TTC549 (cell line): ENCODE measurements around the gene GABRG3.

Experiments
- FAIRE-seq: peaks from 2 replicates; lab custom pipeline; 2012; peaks lifted over from hg19 to GRCh38; lab: Jason Lieb, UNC

The GABRG3 gene

DNA sequence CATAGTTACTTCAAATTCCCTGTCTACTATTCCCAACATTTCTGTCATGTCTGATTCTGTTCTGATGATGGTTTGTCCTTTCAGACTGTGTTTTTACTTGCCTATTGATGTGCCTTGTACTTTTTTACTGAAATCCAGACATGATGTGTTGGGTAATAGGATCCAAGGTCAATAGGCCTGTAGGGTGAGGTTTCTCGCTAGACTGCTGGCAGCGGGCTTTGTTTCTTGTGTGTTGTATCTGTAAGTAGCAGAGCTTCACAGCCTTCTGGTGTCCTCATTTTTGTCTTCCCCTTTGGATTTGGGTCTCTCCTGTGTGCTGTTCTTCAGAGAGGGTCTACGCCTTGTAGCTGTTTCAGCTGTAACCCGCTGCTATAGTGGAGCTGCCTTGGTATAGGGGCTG, 140.3 kb downstream of the GABRG3 start:
- no peak for FAIRE-seq

DNA sequence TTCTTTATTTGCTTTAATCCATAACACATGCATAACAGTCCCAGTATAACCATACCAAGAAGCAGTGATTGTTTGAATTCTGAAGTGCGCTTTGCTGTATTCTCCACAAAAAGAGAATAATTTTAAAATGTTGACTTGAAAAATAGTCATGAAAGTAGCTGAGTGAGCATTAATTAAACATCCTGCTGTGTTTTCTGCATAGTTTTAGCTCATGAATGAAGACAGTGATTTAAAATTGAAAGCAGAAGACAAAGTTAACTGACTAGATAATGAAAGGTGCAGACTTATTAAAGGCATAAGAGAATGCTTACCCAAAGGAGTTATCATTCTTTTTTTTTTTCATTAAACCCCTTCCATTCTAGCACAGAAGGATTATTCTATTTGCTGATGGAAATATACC, 143.5 kb downstream of the GABRG3 start:
- FAIRE-seq: no peak

GRCh38 chr15:27119695-27120266, 148.8 kb downstream of the GABRG3 start:
- FAIRE-seq: no peak

- FAIRE-seq: no peak
Measured at GRCh38 chr15:27121672-27122071, 150.7 kb downstream of the GABRG3 start.

- no peak for FAIRE-seq
Measured at GRCh38 chr15:27123291-27123690, 152.3 kb downstream of the GABRG3 start.

GRCh38 chr15:27123808-27124207, 152.8 kb downstream of the GABRG3 start:
- no peak for FAIRE-seq

GRCh38 chr15:27124287-27124871, 153.4 kb downstream of the GABRG3 start:
- no peak for FAIRE-seq

DNA sequence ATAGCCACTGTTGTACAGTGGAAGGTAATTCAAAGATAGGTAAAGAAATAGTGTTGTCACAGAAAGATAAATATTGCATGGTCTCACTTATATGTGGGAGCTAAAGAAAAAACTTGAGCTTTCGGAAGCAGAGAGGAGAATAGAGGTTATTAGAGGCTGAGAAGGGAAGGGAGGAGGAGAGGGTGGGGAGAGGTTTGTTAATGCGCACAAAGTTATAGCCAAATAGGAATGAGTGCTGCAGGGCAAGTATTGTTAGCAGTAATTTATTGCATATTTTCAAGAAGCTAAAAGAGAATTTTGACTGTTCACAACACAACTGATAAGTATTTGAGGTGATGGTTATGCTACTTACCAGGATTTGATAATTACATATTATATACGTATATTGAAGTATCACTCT, 154.2 kb downstream of the GABRG3 start:
- no peak for FAIRE-seq

DNA sequence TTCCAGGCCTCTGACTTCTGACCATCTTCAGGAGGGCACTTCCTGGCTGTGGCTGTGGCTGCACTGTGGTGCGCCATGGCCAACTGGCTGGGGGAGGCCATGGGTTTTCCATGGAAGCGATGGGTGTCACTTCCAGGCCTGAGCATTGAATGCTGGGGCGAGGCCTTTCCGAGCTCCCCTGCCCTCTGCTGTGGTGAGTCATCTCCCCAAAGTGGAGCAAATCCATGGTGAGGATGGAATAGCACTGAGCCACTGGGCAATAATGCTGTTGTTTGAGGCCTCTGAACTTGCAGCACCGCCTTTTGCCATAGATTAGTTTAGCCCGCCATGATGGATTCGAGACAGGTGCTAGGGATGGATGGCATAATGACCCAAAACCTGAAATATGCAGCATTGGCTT, 155.5 kb downstream of the GABRG3 start:
- no peak for FAIRE-seq

GRCh38 chr15:27127815-27128570, 157.0 kb downstream of the GABRG3 start:
- FAIRE-seq: no peak

GRCh38 chr15:27133249-27133648, 162.3 kb downstream of the GABRG3 start:
- FAIRE-seq: no peak

DNA sequence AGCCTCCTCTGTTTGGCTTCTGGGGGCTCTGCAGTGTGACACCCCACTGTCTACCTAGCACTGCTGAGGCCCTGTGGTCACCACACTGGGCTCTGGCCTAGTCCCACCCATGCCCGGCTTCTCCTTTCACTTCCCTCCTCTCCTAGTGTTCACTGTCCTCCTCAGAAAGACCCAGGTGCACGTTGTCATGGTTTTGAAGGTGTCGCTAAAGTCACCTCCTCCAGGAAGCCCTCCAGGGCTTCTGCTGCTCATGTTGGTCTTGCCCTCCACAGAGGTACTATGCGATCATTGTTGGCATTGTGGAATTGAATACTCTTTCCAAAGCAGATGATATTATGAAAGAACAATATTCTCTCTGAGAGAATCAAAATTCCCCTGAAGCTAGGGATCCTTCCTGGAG, 163.5 kb downstream of the GABRG3 start:
- no peak for FAIRE-seq

DNA sequence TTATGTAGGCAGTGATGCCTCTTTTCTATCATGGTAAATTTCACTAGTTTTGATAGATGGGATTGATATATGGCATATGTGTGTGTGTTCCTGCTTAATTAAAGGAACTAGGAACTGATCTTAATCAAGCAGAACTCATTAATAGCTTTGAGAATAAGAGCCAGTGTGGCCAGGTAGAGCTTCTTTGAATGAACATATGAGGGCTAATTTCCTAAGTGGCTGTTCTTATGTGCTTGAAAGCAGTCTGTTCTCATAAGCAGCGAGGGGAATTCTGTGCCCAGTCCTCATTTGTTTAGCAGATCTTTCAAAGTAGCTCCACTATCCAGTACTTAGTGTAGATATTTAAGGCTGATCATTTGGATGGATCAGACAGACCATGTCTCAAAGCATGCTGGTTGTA, 164.2 kb downstream of the GABRG3 start:
- no peak for FAIRE-seq

- no peak for FAIRE-seq
Measured at GRCh38 chr15:27137127-27137526, 166.1 kb downstream of the GABRG3 start.

DNA sequence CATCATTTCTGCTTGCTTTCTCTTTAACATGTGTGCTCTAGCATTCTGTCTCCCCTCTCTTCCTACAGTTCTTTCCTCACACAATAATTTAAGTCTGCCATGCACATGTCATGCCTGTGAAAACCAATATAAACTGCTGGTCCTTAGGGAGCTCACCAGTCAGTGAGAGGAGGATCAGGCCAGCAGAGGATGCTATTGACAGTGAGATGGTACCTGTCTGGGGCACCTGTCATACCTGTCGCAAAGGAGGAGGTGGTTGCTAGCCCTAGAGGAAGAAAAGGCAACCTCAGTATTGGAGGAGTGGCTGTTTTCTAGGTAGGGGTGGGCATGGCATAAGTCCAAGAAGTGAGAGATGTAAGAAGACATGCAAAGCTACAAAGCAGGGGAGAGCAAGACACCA, 194.6 kb downstream of the GABRG3 start:
- no peak for FAIRE-seq

GRCh38 chr15:27166917-27167316, 195.9 kb downstream of the GABRG3 start:
- FAIRE-seq: no peak

DNA sequence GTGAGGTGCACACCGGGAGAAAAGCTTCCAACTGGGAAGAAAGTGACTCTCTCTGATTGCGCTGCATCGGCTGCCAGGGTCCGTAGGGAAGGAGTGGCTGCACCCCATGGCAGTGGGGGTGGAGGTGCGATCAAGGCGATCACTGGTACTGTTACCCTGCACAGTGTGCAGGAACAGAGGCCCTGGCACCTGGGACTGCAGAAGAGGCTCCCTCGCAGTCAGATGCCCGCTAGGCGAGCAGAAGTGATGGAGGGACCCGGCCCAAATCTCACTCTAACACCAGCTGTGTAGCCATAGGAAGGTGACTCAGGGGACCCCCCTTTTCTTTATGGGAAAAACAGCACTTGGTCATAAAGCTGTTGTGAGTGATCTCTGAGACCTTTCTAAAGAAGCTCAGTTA, 196.8 kb downstream of the GABRG3 start:
- FAIRE-seq: no peak

- no peak for FAIRE-seq
Measured at GRCh38 chr15:27170851-27171250, 199.9 kb downstream of the GABRG3 start.

DNA sequence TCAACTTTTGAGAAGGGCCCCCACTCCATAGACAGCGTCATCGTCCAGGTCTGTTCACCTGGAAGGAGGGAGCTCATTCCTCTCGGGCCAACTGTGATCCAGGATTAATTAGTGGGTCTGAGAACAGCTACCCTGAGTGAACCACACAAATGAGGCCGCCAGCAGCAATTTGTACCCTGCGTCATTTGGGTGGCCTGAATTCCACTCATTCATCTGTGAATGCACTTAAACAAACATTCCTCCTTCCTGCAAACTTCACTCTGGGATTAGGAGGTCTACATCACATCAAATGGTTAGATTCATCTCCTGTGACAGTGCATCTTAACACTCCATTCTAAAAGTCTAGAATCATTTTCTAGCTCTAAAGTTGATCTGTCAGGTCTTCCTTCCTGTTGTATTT, 201.8 kb downstream of the GABRG3 start:
- no peak for FAIRE-seq

DNA sequence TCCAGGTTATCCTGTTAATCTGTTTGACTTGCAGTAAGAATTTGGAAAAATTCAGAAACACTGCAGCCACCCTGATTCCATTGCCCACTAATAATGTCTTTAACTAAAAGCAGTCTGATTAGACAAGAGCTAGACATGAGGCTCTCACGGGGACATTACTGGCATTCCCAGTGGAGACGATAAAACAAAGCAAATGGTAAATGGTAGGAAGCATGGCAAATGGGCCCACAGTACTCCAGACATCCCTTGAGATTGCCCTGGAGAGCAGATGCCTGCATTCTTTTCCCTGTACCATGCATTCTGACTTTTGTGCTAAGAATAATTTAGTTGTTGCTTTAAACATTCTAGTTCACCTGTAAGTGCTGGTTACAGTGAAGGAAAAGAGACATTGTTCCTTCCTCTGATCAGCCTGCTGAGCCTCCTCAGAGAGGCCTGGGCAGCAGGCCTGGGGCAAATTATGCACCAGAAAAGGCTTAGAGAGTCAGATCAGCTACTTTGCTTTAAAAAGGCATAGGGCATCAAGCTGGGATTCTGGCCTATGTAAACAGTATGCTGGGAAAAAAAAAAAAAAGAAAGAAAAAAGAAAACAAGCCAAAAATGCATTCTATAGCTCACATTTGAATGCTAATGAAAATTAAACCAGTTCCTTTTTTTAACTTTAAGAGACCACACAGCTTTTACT, 204.6 kb downstream of the GABRG3 start:
- no peak for FAIRE-seq

- no peak for FAIRE-seq
Measured at GRCh38 chr15:27176785-27177406, 205.9 kb downstream of the GABRG3 start.

DNA sequence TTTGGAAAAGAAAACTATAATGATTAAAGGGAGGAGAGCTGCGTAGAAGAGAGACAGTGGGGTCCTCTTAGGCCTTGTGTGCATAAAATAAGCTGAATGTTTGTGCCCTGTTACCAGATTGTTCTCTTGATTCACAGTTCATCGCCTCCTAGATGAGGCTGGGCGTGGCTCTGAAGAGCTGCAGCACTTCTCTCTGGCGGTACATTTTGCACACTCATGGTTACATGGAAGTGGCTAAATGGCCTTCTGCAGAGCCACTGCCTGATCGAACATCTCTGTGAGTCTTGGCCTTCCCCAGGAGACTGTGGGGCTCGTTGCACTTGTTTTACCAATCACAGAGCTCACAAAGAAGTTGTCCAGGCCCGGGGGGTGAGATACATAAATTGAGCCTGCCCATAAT, 208.8 kb downstream of the GABRG3 start:
- FAIRE-seq: no peak

DNA sequence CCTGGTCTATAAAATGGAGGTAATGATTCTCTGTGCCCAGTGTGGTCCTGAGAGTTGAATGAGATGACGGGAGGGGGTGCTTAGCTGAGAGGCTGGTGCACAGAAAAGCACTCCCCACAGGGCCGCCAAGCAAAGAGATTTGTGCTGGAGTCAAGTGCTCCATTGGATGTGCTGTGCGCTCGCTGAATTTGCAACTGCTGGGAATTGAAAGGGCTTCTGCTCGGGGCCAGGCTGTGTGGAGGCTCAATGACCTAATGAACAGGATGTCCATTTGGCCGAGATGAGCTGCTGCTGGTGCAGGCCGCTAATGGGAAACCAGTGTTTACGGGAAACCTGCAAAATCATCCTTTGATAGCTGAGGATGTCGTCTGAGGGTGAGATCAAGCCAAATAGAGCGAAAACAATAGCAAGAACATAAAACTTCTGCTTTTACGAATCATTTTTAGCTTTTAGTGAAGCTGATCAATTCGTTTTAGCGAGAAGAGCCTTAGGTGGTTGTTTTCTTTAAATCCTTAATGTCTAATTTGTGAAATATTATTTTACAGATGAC, 211.7 kb downstream of the GABRG3 start:
- FAIRE-seq: no peak
